HL-60 (cell line): ENCODE data around the gene SH3GL3.

Source experiments
- GABPA ChIP-seq: IDR thresholded peaks from 2 replicates; pipeline ENCODE4 v1.6.1; 2012; ENCODE audit warnings: low read depth
- POLR2AphosphoS5 ChIP-seq: IDR thresholded peaks from 2 replicates; pipeline ENCODE4 v1.6.1; 2012; ENCODE audit warnings: low read depth
- SPI1 ChIP-seq: IDR thresholded peaks from 2 replicates; pipeline ENCODE4 v1.6.1; 2012; ENCODE audit warnings: low read depth, mild to moderate bottlenecking, borderline replicate concordance
- TF ChIP-seq, protein P1 (sequence below): IDR thresholded peaks from one replicate; pipeline ENCODE4 v1.5.1; 2011; ENCODE audit warnings: low read length, control low read depth, inconsistent platforms; ENCODE audit not compliant: insufficient read depth
- TF ChIP-seq, protein P2 (sequence below): IDR thresholded peaks from 2 replicates; pipeline ENCODE4 v1.6.1; 2012; ENCODE audit warnings: low read depth; ENCODE audit not compliant: insufficient replicate concordance

DNA sequence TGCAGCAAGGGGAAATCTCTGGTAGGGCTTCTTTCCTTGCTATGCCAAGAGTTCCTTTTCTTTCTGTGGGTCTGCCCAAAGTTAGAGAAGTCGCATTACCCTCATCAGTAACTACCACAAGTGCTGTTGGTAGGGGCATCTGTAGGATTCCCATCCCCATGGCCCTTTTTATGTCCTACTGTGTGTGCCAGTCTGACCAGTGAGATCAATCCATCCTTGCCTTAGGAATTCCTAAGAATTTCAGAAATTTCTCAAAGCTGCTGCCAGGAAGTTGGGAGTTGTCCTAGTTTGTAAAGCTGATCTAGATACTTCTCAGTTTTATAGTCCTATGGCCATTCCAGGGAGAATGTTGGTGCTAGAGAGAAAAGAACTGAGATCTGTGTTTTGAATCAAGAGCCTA, 36.5 kb downstream of the SH3GL3 start:
- TF ChIP-seq, protein P1, sequence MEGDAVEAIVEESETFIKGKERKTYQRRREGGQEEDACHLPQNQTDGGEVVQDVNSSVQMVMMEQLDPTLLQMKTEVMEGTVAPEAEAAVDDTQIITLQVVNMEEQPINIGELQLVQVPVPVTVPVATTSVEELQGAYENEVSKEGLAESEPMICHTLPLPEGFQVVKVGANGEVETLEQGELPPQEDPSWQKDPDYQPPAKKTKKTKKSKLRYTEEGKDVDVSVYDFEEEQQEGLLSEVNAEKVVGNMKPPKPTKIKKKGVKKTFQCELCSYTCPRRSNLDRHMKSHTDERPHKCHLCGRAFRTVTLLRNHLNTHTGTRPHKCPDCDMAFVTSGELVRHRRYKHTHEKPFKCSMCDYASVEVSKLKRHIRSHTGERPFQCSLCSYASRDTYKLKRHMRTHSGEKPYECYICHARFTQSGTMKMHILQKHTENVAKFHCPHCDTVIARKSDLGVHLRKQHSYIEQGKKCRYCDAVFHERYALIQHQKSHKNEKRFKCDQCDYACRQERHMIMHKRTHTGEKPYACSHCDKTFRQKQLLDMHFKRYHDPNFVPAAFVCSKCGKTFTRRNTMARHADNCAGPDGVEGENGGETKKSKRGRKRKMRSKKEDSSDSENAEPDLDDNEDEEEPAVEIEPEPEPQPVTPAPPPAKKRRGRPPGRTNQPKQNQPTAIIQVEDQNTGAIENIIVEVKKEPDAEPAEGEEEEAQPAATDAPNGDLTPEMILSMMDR = no peak
- no peak for TF ChIP-seq SPI1
- no peak for TF ChIP-seq POLR2AphosphoS5
- TF ChIP-seq, protein P2, sequence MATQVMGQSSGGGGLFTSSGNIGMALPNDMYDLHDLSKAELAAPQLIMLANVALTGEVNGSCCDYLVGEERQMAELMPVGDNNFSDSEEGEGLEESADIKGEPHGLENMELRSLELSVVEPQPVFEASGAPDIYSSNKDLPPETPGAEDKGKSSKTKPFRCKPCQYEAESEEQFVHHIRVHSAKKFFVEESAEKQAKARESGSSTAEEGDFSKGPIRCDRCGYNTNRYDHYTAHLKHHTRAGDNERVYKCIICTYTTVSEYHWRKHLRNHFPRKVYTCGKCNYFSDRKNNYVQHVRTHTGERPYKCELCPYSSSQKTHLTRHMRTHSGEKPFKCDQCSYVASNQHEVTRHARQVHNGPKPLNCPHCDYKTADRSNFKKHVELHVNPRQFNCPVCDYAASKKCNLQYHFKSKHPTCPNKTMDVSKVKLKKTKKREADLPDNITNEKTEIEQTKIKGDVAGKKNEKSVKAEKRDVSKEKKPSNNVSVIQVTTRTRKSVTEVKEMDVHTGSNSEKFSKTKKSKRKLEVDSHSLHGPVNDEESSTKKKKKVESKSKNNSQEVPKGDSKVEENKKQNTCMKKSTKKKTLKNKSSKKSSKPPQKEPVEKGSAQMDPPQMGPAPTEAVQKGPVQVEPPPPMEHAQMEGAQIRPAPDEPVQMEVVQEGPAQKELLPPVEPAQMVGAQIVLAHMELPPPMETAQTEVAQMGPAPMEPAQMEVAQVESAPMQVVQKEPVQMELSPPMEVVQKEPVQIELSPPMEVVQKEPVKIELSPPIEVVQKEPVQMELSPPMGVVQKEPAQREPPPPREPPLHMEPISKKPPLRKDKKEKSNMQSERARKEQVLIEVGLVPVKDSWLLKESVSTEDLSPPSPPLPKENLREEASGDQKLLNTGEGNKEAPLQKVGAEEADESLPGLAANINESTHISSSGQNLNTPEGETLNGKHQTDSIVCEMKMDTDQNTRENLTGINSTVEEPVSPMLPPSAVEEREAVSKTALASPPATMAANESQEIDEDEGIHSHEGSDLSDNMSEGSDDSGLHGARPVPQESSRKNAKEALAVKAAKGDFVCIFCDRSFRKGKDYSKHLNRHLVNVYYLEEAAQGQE = no peak
- TF ChIP-seq GABPA = no peak
